Neuronal stem cell (in vitro differentiated cells): Measurements from ENCODE around the gene FBXO21.
"Not testable (repeated sequence)": the region's sequence is repeated elsewhere in the genome, so short reads cannot be mapped to it uniquely, and the experiment has no call there.

ENCODE experiments used
- DNase-seq: peaks from one replicate; pipeline ENCODE4 v3.0.0-alpha.2; 2013; ENCODE audit warnings: low spot score
- H2AFZ ChIP-seq: one replicate; pipeline ENCODE4 v1.6.1; 2013; ENCODE audit warnings: mild to moderate bottlenecking, low read length, inconsistent platforms
- H2AK5ac ChIP-seq: 2 replicates; pipeline ENCODE4 v1.6.1; 2013; ENCODE audit warnings: low read depth, mild to moderate bottlenecking, inconsistent platforms, low read length, moderate library complexity, mixed read lengths
- H2BK120ac ChIP-seq: 2 replicates; pipeline ENCODE4 v1.6.1; 2013; ENCODE audit warnings: low read depth, mild to moderate bottlenecking, inconsistent platforms, low read length, moderate library complexity, mixed read lengths
- H2BK12ac ChIP-seq: one replicate; pipeline ENCODE4 v1.6.1; 2013; ENCODE audit warnings: low read length, inconsistent platforms
- H2BK15ac ChIP-seq: 2 replicates; pipeline ENCODE4 v1.6.1; 2013; ENCODE audit warnings: mild to moderate bottlenecking, low read length, inconsistent platforms, mixed read lengths
- H2BK5ac ChIP-seq: one replicate; pipeline ENCODE4 v1.6.1; 2013; ENCODE audit warnings: inconsistent platforms, mild to moderate bottlenecking, low read length, moderate library complexity
- H3K14ac ChIP-seq: one replicate; pipeline ENCODE4 v1.6.1; 2013; ENCODE audit warnings: low read length, inconsistent platforms
- H3K18ac ChIP-seq: 2 replicates; pipeline ENCODE4 v1.6.1; 2013; ENCODE audit warnings: low read length, inconsistent platforms
- H3K23ac ChIP-seq: 2 replicates; pipeline ENCODE4 v1.6.1; 2013; ENCODE audit warnings: low read depth, mild to moderate bottlenecking, mixed read lengths, low read length, inconsistent platforms; ENCODE audit not compliant: poor library complexity
- H3K27ac ChIP-seq: replicated peaks from 3 replicates; pipeline ENCODE4 v1.5.1; 2013; ENCODE audit warnings: low read length, inconsistent platforms
- H3K27me3 ChIP-seq, 3 experiments: 2 replicates each; pipeline ENCODE4 v1.6.1; 2013; ENCODE audit warnings: low read length in 3 of 3, mild to moderate bottlenecking in 2 of 3, inconsistent platforms in 1 of 3, low read depth in 1 of 3, mixed read lengths in 1 of 3, moderate library complexity in 1 of 3; ENCODE audit not compliant: control insufficient read depth in 3 of 3, insufficient read depth in 3 of 3
- H3K36me3 ChIP-seq, 2 donors: replicated peaks in 1 of 2; 2 replicates each; pipeline ENCODE4 v1.6.1; 2013; ENCODE audit warnings: low read length in 2 of 2; ENCODE audit not compliant: control insufficient read depth in 2 of 2, insufficient read depth in 2 of 2
- H3K4ac ChIP-seq: 2 replicates; pipeline ENCODE4 v1.6.1; 2013; ENCODE audit warnings: inconsistent platforms, mild to moderate bottlenecking, low read length, moderate library complexity
- H3K4me1 ChIP-seq, 2 donors: 1 replicate in 1 of 2; 2 replicates in 1 of 2; pipeline ENCODE4 v1.6.1; 2013; ENCODE audit warnings: low read length in 2 of 2, low read depth in 1 of 2; ENCODE audit not compliant: control insufficient read depth in 2 of 2, insufficient read depth in 1 of 2
- H3K4me2 ChIP-seq: one replicate; pipeline ENCODE4 v1.6.1; 2013; ENCODE audit warnings: mild to moderate bottlenecking, low read length, inconsistent platforms; ENCODE audit not compliant: insufficient read depth, poor library complexity, severe bottlenecking
- H3K4me3 ChIP-seq, 2 donors: 2 replicates each; pipeline ENCODE4 v1.5.1; 2013; ENCODE audit warnings: low read length in 2 of 2, mild to moderate bottlenecking in 2 of 2, inconsistent platforms in 1 of 2, moderate library complexity in 1 of 2
- H3K79me1 ChIP-seq: one replicate; pipeline ENCODE4 v1.6.1; 2013; ENCODE audit warnings: low read depth, mild to moderate bottlenecking, inconsistent platforms, low read length, moderate library complexity
- H3K9ac ChIP-seq: one replicate; pipeline ENCODE4 v1.6.1; 2013; ENCODE audit warnings: mild to moderate bottlenecking, low read depth, low read length, inconsistent platforms; ENCODE audit not compliant: poor library complexity
- H3K9me3 ChIP-seq, 2 donors: replicated peaks in 1 of 2; 2 replicates each; pipeline versions ENCODE3 to v1.6.1; 2013; ENCODE audit warnings: low read length in 2 of 2, mild to moderate bottlenecking in 2 of 2, inconsistent platforms in 1 of 2, low read depth in 1 of 2, mixed read lengths in 1 of 2, moderate library complexity in 1 of 2; ENCODE audit not compliant: control insufficient read depth in 2 of 2, insufficient read depth in 1 of 2
- H4K8ac ChIP-seq: one replicate; pipeline ENCODE4 v1.6.1; 2013; ENCODE audit warnings: low read depth, mild to moderate bottlenecking, inconsistent platforms, low read length, moderate library complexity
- H4K91ac ChIP-seq: one replicate; pipeline ENCODE4 v1.6.1; 2013; ENCODE audit warnings: low read length, low read depth, mild to moderate bottlenecking, inconsistent platforms; ENCODE audit not compliant: poor library complexity
- WGBS, 2 donors: extraction: QIAGEN DNeasy Blood & Tissue Kit; methylation state at CpG; one replicate each; pipeline ENCODE4 v1.1.7; 2013; ENCODE audit warnings: missing lambda C conversion rate in 2 of 2, mixed read lengths in 1 of 2; ENCODE audit not compliant: insufficient read length in 2 of 2, insufficient replicate concordance in 1 of 2; ENCODE audit errors: extremely low coverage in 2 of 2; 5-methylcytosine and 5-hydroxymethylcytosine counted together

FBXO21 gene

GRCh38 chr12:117196334-117196733 is 6.1 kb upstream of the FBXO21 start:
- not testable (repeated sequence) for DNase-seq, H2BK120ac ChIP-seq, H4K8ac ChIP-seq, H3K4me2 ChIP-seq, H3K14ac ChIP-seq, H3K18ac ChIP-seq, H3K27ac ChIP-seq, H2BK15ac ChIP-seq, H3K4me3 ChIP-seq, H3K4me1 ChIP-seq, H3K9me3 ChIP-seq, H3K36me3 ChIP-seq, H3K9ac ChIP-seq, H2AK5ac ChIP-seq, H2BK5ac ChIP-seq, H4K91ac ChIP-seq, H2BK12ac ChIP-seq, H3K79me1 ChIP-seq, H3K4ac ChIP-seq, H3K23ac ChIP-seq, H2AFZ ChIP-seq
- WGBS, 2 donors = no CpG with 5 or more reads among the region's 6 CpGs
- peaks cover 0 to 24% (median 0%) of the 10 kb centered on the region in 3 experiments for H3K27me3 ChIP-seq

- H2AFZ ChIP-seq, H3K4me2 ChIP-seq, H3K79me1 ChIP-seq: not testable (repeated sequence)
Observed at GRCh38 chr12:117195027-117195426, 4.8 kb upstream of the FBXO21 start.

GRCh38 chr12:117193903-117194302 is 3.6 kb upstream of the FBXO21 start:
- no peak overlapping the region for H2BK5ac ChIP-seq

More at GRCh38 chr12:117195027-117195426, 4.8 kb upstream of the FBXO21 start:
- not testable (repeated sequence) for H3K36me3 ChIP-seq, H3K27ac ChIP-seq, H3K4me1 ChIP-seq, H3K23ac ChIP-seq, DNase-seq, H4K91ac ChIP-seq, H3K4ac ChIP-seq, H4K8ac ChIP-seq, H3K14ac ChIP-seq, H2BK15ac ChIP-seq, H3K4me3 ChIP-seq, H3K9ac ChIP-seq, H2BK12ac ChIP-seq, H3K9me3 ChIP-seq, H3K18ac ChIP-seq, H2BK120ac ChIP-seq, H2BK5ac ChIP-seq, H2AK5ac ChIP-seq
- H3K27me3 ChIP-seq = peaks cover 0 to 24% (median 2%) of the 10 kb centered on the region in 3 experiments
- WGBS, 2 donors = no CpG with 5 or more reads among the region's 9 CpGs

GRCh38 chr12:117192581-117192980 is 2.3 kb upstream of the FBXO21 start:
- H4K8ac ChIP-seq, H2AFZ ChIP-seq, H2AK5ac ChIP-seq, H3K9me3 ChIP-seq, H3K23ac ChIP-seq, H3K14ac ChIP-seq, H3K9ac ChIP-seq, H4K91ac ChIP-seq, H3K4me2 ChIP-seq, H3K79me1 ChIP-seq, H2BK5ac ChIP-seq, DNase-seq, H3K4ac ChIP-seq, H2BK15ac ChIP-seq, H3K27ac ChIP-seq, H2BK12ac ChIP-seq, H2BK120ac ChIP-seq, H3K4me1 ChIP-seq, H3K4me3 ChIP-seq, H3K18ac ChIP-seq: not testable (repeated sequence)
- no CpG with 5 or more reads among the region's 9 CpGs for WGBS, 2 donors
- Histone ChIP-seq H3K36me3 (peaks cover 0 to 16% of the 10 kb centered on the region in 2 donors), H3K27me3 (peaks cover 0 to 20% (median 2%) of the 10 kb centered on the region in 3 experiments)

More at GRCh38 chr12:117193903-117194302, 3.6 kb upstream of the FBXO21 start:
- Histone ChIP-seq H2BK12ac (no peak overlapping the region), H3K27me3 (peaks cover 0 to 24% (median 2%) of the 10 kb centered on the region in 3 experiments), H2BK120ac (no peak overlapping the region), H2AK5ac (no peak overlapping the region), H3K4ac (no peak overlapping the region), H2AFZ (no peak overlapping the region), H3K14ac (no peak overlapping the region), H3K4me1 (peaks cover 0 to 3% of the 10 kb centered on the region in 2 donors), H3K36me3 (peaks cover 0 to 3% of the 10 kb centered on the region in 2 donors), H3K23ac (no peak overlapping the region), H3K79me1 (no peaks in the 10 kb centered on the region), H3K4me3 (no peak overlapping the region), H3K9ac (no peak overlapping the region), H3K18ac (no peak overlapping the region), H3K9me3 (no peaks in the 10 kb centered on the region), H4K8ac (no peak overlapping the region), H2BK15ac (no peak overlapping the region), H3K27ac (no peak overlapping the region), H3K4me2 (no peak overlapping the region), H4K91ac (no peak overlapping the region)
- DNase-seq = no peak
- no CpG with 5 or more reads among the region's 3 CpGs for WGBS, 2 donors
